DND-41 (cell line): ENCODE results near the gene IL1B.

ENCODE experiments used
- EZH2 ChIP-seq: IDR thresholded peaks from 3 replicates; pipeline ENCODE4 v1.6.1; 2012; ENCODE audit warnings: borderline replicate concordance, low read depth, mild to moderate bottlenecking, moderate library complexity, low read length, inconsistent platforms; ENCODE audit not compliant: severe bottlenecking
- TF ChIP-seq, protein P1 (sequence below): IDR thresholded peaks from 2 replicates; pipeline ENCODE4 v1.5.1; 2012; ENCODE audit warnings: borderline replicate concordance, low read length, moderate library complexity, mild to moderate bottlenecking; ENCODE audit not compliant: poor library complexity, severe bottlenecking; ENCODE audit errors: extremely low read depth

DNA sequence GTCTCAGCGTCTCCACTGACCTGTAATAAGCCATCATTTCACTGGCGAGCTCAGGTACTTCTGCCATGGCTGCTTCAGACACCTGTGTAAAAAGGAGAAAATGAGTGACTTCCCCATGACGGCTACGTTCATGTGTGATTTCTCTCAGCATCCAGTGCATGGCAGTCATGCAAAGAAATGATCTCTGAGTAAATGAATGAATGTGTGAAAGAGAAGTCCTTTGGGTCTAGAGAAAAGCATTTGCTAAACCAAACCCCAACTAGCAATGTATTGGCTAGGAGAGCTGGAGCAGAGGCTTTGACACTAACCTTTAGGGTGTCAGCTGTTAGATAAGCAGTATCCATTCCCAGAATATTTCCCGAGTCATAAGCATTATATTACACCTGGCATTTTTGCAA is 417 bp downstream of the IL1B start:
- TF ChIP-seq, protein P1, sequence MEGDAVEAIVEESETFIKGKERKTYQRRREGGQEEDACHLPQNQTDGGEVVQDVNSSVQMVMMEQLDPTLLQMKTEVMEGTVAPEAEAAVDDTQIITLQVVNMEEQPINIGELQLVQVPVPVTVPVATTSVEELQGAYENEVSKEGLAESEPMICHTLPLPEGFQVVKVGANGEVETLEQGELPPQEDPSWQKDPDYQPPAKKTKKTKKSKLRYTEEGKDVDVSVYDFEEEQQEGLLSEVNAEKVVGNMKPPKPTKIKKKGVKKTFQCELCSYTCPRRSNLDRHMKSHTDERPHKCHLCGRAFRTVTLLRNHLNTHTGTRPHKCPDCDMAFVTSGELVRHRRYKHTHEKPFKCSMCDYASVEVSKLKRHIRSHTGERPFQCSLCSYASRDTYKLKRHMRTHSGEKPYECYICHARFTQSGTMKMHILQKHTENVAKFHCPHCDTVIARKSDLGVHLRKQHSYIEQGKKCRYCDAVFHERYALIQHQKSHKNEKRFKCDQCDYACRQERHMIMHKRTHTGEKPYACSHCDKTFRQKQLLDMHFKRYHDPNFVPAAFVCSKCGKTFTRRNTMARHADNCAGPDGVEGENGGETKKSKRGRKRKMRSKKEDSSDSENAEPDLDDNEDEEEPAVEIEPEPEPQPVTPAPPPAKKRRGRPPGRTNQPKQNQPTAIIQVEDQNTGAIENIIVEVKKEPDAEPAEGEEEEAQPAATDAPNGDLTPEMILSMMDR = no peak
- no peak for TF ChIP-seq EZH2
